ENCODE measurements around the gene TIMP2. TPM values are rescaled to one million over a fixed set of nuclear protein-coding genes. Genes with fewer than 3 reads are reported as not detected.

The TIMP2 gene
- total and polyA plus RNA-seq, 11 donors: 25.1 to 201 (median 88.3) TPM

DNA sequence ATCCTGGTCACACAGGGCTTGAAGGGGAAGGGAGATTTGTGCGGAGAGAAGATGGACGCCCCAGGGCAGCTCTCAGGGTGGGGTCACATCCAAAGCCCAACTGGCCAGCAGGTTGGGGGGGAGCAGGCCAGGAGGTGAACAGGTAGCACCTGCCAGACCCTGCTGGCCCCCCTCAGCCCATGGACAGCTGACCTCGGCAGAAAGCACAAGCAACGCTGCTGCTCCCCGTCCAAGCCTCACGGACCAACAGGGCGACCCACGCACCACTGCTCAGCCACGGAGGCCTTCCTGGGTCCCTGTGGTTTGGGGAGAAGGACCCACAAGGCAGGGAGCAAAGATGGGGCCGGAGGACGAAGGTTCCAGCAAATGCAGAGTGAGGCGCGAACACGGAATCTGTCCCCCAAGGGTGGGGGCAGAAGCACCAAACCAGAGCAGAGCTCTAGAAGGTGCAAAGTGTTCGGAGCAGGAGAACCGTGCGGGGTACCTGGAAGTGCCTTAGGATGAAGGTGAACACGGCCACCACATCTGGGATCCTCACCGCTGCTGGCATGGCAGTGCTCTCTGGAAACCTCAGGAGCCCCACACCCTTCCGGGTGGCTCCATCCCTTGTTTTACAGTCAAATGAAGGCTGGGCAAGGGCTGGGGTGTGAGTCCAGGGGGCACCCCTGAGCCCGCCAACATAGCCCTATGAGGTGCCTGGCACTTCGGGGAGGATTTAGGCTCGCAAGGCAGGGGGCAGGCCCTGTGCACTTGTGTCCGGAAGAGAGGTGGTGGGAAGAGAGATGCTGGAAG lies 40.1 kb downstream of the TIMP2 start:
- H3K4me1 ChIP-seq: peaks cover 9 to 78% (median 67%) of the 10 kb centered on the region in 12 donors
- no peaks in the 10 kb centered on the region for H3K27me3 ChIP-seq
- intact Hi-C loops (cut with DNase I): loop anchor here (2.0 to 5.0 kb wide), 4 partner anchors 37 to 47 kb away; partner anchors contain the start of gene TIMP2 (in 3 of the 10)
- H3K36me3 ChIP-seq: no peaks in the 10 kb centered on the region
- no peaks in the 10 kb centered on the region for H3K9me3 ChIP-seq
- ATAC-seq (no peak), DNase-seq (no peak)
- TF ChIP-seq, protein P1, sequence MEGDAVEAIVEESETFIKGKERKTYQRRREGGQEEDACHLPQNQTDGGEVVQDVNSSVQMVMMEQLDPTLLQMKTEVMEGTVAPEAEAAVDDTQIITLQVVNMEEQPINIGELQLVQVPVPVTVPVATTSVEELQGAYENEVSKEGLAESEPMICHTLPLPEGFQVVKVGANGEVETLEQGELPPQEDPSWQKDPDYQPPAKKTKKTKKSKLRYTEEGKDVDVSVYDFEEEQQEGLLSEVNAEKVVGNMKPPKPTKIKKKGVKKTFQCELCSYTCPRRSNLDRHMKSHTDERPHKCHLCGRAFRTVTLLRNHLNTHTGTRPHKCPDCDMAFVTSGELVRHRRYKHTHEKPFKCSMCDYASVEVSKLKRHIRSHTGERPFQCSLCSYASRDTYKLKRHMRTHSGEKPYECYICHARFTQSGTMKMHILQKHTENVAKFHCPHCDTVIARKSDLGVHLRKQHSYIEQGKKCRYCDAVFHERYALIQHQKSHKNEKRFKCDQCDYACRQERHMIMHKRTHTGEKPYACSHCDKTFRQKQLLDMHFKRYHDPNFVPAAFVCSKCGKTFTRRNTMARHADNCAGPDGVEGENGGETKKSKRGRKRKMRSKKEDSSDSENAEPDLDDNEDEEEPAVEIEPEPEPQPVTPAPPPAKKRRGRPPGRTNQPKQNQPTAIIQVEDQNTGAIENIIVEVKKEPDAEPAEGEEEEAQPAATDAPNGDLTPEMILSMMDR (IDR thresholded peaks at IDR 0.05): no peak
- no peak for TF ChIP-seq POLR2A (IDR thresholded peaks at IDR 0.05)
- peak overlapping the region in 1 of 12 donors; percentile 27 for H3K4me3 ChIP-seq
- H3K27ac ChIP-seq: peak overlapping the region in 11 of 12 donors; percentile 88 to 98 (median 96)
- WGBS, 4 donors: 87 to 95% (median 93%) methylated on average over 24 of the region's 24 CpGs

DNA sequence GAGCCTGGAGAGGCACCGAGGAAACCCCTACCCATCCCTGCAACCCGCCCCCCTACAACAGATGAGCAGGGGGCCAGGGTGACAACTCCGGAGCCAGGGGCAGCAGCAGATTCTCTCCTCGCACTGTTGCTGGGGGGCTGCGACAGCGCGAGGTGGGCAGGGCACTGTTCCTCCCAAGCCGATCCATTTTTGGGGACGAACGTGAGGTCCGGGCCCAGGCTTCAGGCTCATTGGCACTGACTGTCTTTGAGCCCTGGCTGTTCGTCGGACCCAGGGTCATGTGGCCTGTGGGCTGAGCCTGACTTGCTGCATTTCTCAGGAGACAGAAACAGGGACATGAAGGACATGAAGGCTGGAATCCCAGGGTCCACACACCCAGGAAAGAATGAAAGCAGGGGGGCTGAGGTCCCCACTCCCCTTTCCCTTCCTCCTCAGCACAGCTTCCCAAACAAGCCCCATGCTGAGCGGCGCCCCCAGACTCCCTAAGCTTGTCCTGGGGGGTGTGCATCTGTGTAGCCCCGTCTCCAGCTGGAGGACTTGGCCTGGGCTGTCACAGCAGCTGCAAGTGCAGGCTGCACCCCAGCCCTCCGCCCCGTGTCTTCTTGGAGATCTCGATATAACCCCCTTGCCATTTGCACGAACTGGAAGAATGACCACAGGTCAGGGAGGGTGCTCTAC lies 40.9 kb downstream of the TIMP2 start:
- ATAC-seq (peak in 1 of 4 donors; percentile 1), DNase-seq (peak in 1 of 5 donors; percentile 66)
- Histone ChIP-seq H3K4me1 (peaks cover 9 to 78% (median 66%) of the 10 kb centered on the region in 12 donors), H3K27ac (peak overlapping the region; percentile 86 to 98 (median 96)), H3K36me3 (no peaks in the 10 kb centered on the region), H3K9me3 (no peaks in the 10 kb centered on the region), H3K27me3 (no peaks in the 10 kb centered on the region), H3K4me3 (peak overlapping the region in 10 of 12 donors; percentile 6 to 50 (median 29))
- intact Hi-C loops (cut with DNase I): loop anchor here in 7 of 10 donors (2.0 to 5.0 kb wide), 4 partner anchors 38 to 48 kb away; partner anchors contain the start of gene TIMP2 (in 3 of the 7)
- WGBS, 4 donors: 28 to 43% (median 31%) methylated on average over 5 to 20 of the region's 20 CpGs
- TF ChIP-seq, protein P1 (IDR thresholded peaks at IDR 0.05): no peak
- no peak for TF ChIP-seq POLR2A (IDR thresholded peaks at IDR 0.05)

DNA sequence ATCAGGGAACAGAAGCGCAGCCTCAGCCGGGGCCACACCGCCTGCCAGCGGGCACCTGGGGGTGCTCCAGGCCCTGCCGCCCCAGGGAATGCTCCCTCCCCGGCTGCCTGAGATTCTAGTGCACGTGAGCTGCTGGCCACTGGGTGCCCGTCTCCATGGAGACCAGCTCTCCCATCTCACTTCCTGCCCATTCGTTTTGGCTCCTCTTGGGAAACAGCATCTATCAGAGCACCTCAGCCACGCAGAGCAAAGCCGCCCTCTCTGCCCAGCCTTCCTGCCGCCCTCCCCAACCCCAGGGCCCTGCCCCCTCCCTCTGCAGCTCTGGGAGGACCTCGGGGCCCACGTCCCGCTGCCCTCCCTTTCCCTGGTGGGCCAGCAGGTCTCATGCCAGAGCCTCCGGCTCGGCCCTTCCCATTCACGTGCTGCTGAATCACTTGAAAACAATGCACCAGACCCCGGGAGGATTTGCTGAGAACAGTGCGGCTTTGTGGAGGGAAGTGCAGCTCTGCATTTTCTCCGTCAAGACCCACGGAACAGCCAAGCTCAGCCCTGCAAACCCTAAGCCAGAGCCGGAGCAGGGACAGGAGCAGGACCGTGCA lies 41.6 kb downstream of the TIMP2 start:
- ATAC-seq: peak; percentile 47 to 65 (median 62)
- DNase-seq: peak; percentile 81 to 89 (median 87)
- Histone ChIP-seq H3K36me3 (no peaks in the 10 kb centered on the region), H3K27me3 (no peaks in the 10 kb centered on the region), H3K9me3 (no peaks in the 10 kb centered on the region), H3K4me1 (peaks cover 9 to 78% (median 70%) of the 10 kb centered on the region in 12 donors), H3K4me3 (peak overlapping the region in 10 of 12 donors; percentile 6 to 50 (median 29)), H3K27ac (peak overlapping the region; percentile 86 to 98 (median 96))
- intact Hi-C loops (cut with DNase I): loop anchor here in 7 of 10 donors (2.0 to 5.0 kb wide), 5 partner anchors 39 to 49 kb away; partner anchors contain the start of genes TIMP2 (in 3 of the 7) and USP36 (in 1 of the 7)
- TF ChIP-seq, protein P1 (IDR thresholded peaks at IDR 0.05): peak in 1 of 12 donors; percentile 1
- peak in 1 of 2 donors; percentile 41 for TF ChIP-seq POLR2A (IDR thresholded peaks at IDR 0.05)
- 2 to 4% (median 3%) methylated on average over 18 to 24 of the region's 24 CpGs for WGBS, 4 donors

All from heart left ventricle (tissue), 16 donors.